IgD-negative memory B cell (primary cell): Measurements from ENCODE around the gene COL9A3. TPM values are rescaled to one million over a fixed set of nuclear protein-coding genes. Genes with fewer than 3 reads are reported as not detected.

Source experiments
- H3K27ac Mint-ChIP-seq, 3 donors: one replicate each; pipeline ENCODE4 v1.8.0; 2020 to 2022; ENCODE audit warnings: mild to moderate bottlenecking in 3 of 3, mixed read lengths in 3 of 3, moderate library complexity in 1 of 3
- H3K27me3 Mint-ChIP-seq: one replicate; pipeline ENCODE4 v1.8.0; 2021; ENCODE audit warnings: mixed read lengths
- H3K36me3 Mint-ChIP-seq: one replicate; pipeline ENCODE4 v1.8.0; 2020; ENCODE audit warnings: mild to moderate bottlenecking, mixed read lengths
- H3K4me1 Mint-ChIP-seq, 3 donors: one replicate each; pipeline ENCODE4 v1.8.0; 2020 to 2022; ENCODE audit warnings: mixed read lengths in 3 of 3, mild to moderate bottlenecking in 1 of 3
- H3K4me3 Mint-ChIP-seq, 4 donors: one replicate each; pipeline ENCODE4 v1.8.0; 2020 to 2022; ENCODE audit warnings: mild to moderate bottlenecking in 4 of 4, mixed read lengths in 4 of 4, moderate library complexity in 3 of 4
- H3K9me3 Mint-ChIP-seq, 3 donors: one replicate each; pipeline ENCODE4 v1.8.0; 2020 to 2021; ENCODE audit warnings: mixed read lengths in 3 of 3, mild to moderate bottlenecking in 1 of 3
- polyA plus RNA-seq: library from polyadenylated mRNA; unstranded; fragments of 300-500 nt; fragmentation: Illumina TruSeq; gene quantifications from one replicate; pipeline ENCODE4 v1.2.3, GENCODE V29; 2021

The COL9A3 gene
- polyA plus RNA-seq, 1 donor from 2014 or later = 11.9 TPM

GRCh38 chr20:62775206-62775605 is 41.6 kb upstream of the COL9A3 start:
- no peak overlapping the region for H3K27ac Mint-ChIP-seq

GRCh38 chr20:62776035-62776691 is 40.7 kb upstream of the COL9A3 start:
- Mint-ChIP-seq H3K9me3 (no peaks in the 10 kb centered on the region), H3K27me3 (no peaks in the 10 kb centered on the region), H3K4me1 (peaks cover 0 to 15% (median 0%) of the 10 kb centered on the region in 3 donors), H3K36me3 (no peaks in the 10 kb centered on the region), H3K4me3 (peak overlapping the region in 2 of 4 donors; percentile 34 to 68), H3K27ac (peak overlapping the region in 2 of 3 donors; percentile 71 to 92)

More at GRCh38 chr20:62775206-62775605, 41.6 kb upstream of the COL9A3 start:
- Mint-ChIP-seq H3K4me1 (peaks cover 0 to 15% (median 0%) of the 10 kb centered on the region in 3 donors), H3K9me3 (no peaks in the 10 kb centered on the region), H3K36me3 (no peaks in the 10 kb centered on the region), H3K27me3 (no peaks in the 10 kb centered on the region), H3K4me3 (no peak overlapping the region)

GRCh38 chr20:62776692-62777527 is 39.9 kb upstream of the COL9A3 start:
- H3K36me3 Mint-ChIP-seq = no peaks in the 10 kb centered on the region

GRCh38 chr20:62777528-62777830 is 39.4 kb upstream of the COL9A3 start:
- Mint-ChIP-seq H3K27ac (no peak overlapping the region), H3K9me3 (no peaks in the 10 kb centered on the region), H3K27me3 (no peaks in the 10 kb centered on the region), H3K4me1 (peaks cover 0 to 15% (median 1%) of the 10 kb centered on the region in 3 donors), H3K36me3 (no peaks in the 10 kb centered on the region), H3K4me3 (no peak overlapping the region)

More at GRCh38 chr20:62776692-62777527, 39.9 kb upstream of the COL9A3 start:
- H3K27ac Mint-ChIP-seq = peak overlapping the region in 2 of 3 donors; percentile 71 to 92
- H3K4me3 Mint-ChIP-seq = peak overlapping the region in 3 of 4 donors; percentile 5 to 84 (median 34)
- H3K4me1 Mint-ChIP-seq = peaks cover 0 to 15% (median 0%) of the 10 kb centered on the region in 3 donors
- H3K27me3 Mint-ChIP-seq = no peaks in the 10 kb centered on the region
- no peaks in the 10 kb centered on the region for H3K9me3 Mint-ChIP-seq

GRCh38 chr20:62778058-62778457 is 38.8 kb upstream of the COL9A3 start:
- Mint-ChIP-seq H3K27me3 (no peaks in the 10 kb centered on the region), H3K36me3 (no peaks in the 10 kb centered on the region), H3K9me3 (no peaks in the 10 kb centered on the region), H3K27ac (peak overlapping the region in 1 of 3 donors; percentile 71), H3K4me3 (peak overlapping the region in 1 of 4 donors; percentile 17), H3K4me1 (peaks cover 0 to 17% (median 4%) of the 10 kb centered on the region in 3 donors)

- no peaks in the 10 kb centered on the region for H3K27me3 Mint-ChIP-seq
- H3K36me3 Mint-ChIP-seq = no peaks in the 10 kb centered on the region
- H3K4me3 Mint-ChIP-seq = peak overlapping the region in 1 of 4 donors; percentile 17
Observed at GRCh38 chr20:62778601-62779416, 38.0 kb upstream of the COL9A3 start.

GRCh38 chr20:62779417-62779685 is 37.5 kb upstream of the COL9A3 start:
- Mint-ChIP-seq H3K4me1 (peaks cover 0 to 15% (median 4%) of the 10 kb centered on the region in 3 donors), H3K27ac (no peak overlapping the region), H3K9me3 (no peaks in the 10 kb centered on the region), H3K36me3 (no peaks in the 10 kb centered on the region), H3K27me3 (no peaks in the 10 kb centered on the region), H3K4me3 (no peak overlapping the region)

More at GRCh38 chr20:62778601-62779416, 38.0 kb upstream of the COL9A3 start:
- Mint-ChIP-seq H3K4me1 (peaks cover 0 to 17% (median 4%) of the 10 kb centered on the region in 3 donors), H3K9me3 (no peaks in the 10 kb centered on the region), H3K27ac (peak overlapping the region in 1 of 3 donors; percentile 71)

GRCh38 chr20:62780204-62780603 is 36.6 kb upstream of the COL9A3 start:
- Mint-ChIP-seq H3K4me3 (no peak overlapping the region), H3K27me3 (no peaks in the 10 kb centered on the region), H3K9me3 (no peaks in the 10 kb centered on the region), H3K4me1 (peaks cover 0 to 15% (median 4%) of the 10 kb centered on the region in 3 donors), H3K36me3 (no peaks in the 10 kb centered on the region), H3K27ac (no peak overlapping the region)

GRCh38 chr20:62780696-62781095 is 36.2 kb upstream of the COL9A3 start:
- H3K4me3 Mint-ChIP-seq = no peak overlapping the region
- H3K27me3 Mint-ChIP-seq = no peaks in the 10 kb centered on the region
- peaks cover 0 to 14% (median 4%) of the 10 kb centered on the region in 3 donors for H3K4me1 Mint-ChIP-seq
- no peaks in the 10 kb centered on the region for H3K36me3 Mint-ChIP-seq
- no peaks in the 10 kb centered on the region for H3K9me3 Mint-ChIP-seq
- no peak overlapping the region for H3K27ac Mint-ChIP-seq

GRCh38 chr20:62782149-62782892 is 34.5 kb upstream of the COL9A3 start:
- no peak overlapping the region for H3K27ac Mint-ChIP-seq
- H3K4me3 Mint-ChIP-seq = no peak overlapping the region
- H3K36me3 Mint-ChIP-seq = no peaks in the 10 kb centered on the region
- H3K27me3 Mint-ChIP-seq = no peaks in the 10 kb centered on the region
- H3K4me1 Mint-ChIP-seq = peaks cover 0 to 4% (median 4%) of the 10 kb centered on the region in 3 donors
- no peaks in the 10 kb centered on the region for H3K9me3 Mint-ChIP-seq

GRCh38 chr20:62782893-62783278 is 34.0 kb upstream of the COL9A3 start:
- H3K9me3 Mint-ChIP-seq = no peaks in the 10 kb centered on the region
- H3K4me1 Mint-ChIP-seq = peaks cover 0 to 4% (median 3%) of the 10 kb centered on the region in 3 donors
- H3K27me3 Mint-ChIP-seq = no peaks in the 10 kb centered on the region
- H3K27ac Mint-ChIP-seq = no peak overlapping the region
- H3K4me3 Mint-ChIP-seq = no peak overlapping the region
- no peaks in the 10 kb centered on the region for H3K36me3 Mint-ChIP-seq

- Mint-ChIP-seq H3K4me3 (no peak overlapping the region), H3K27me3 (no peaks in the 10 kb centered on the region), H3K4me1 (peaks cover 0 to 4% (median 2%) of the 10 kb centered on the region in 3 donors), H3K27ac (peak overlapping the region in 1 of 3 donors; percentile 23), H3K9me3 (no peaks in the 10 kb centered on the region), H3K36me3 (no peaks in the 10 kb centered on the region)
Observed at GRCh38 chr20:62784497-62784896, 32.4 kb upstream of the COL9A3 start.

GRCh38 chr20:62785393-62785792 is 31.5 kb upstream of the COL9A3 start:
- Mint-ChIP-seq H3K9me3 (no peaks in the 10 kb centered on the region), H3K27me3 (no peaks in the 10 kb centered on the region)

GRCh38 chr20:62786157-62786556 is 30.7 kb upstream of the COL9A3 start:
- H3K4me1 Mint-ChIP-seq = peaks cover 0 to 4% (median 2%) of the 10 kb centered on the region in 3 donors
- no peaks in the 10 kb centered on the region for H3K9me3 Mint-ChIP-seq
- H3K36me3 Mint-ChIP-seq = no peaks in the 10 kb centered on the region
- H3K27me3 Mint-ChIP-seq = no peaks in the 10 kb centered on the region
- H3K27ac Mint-ChIP-seq = no peak overlapping the region
- no peak overlapping the region for H3K4me3 Mint-ChIP-seq

More at GRCh38 chr20:62785393-62785792, 31.5 kb upstream of the COL9A3 start:
- Mint-ChIP-seq H3K4me3 (no peak overlapping the region), H3K4me1 (peaks cover 0 to 4% (median 2%) of the 10 kb centered on the region in 3 donors), H3K36me3 (no peaks in the 10 kb centered on the region), H3K27ac (no peak overlapping the region)
